ENCODE measurements around the gene HDAC5.
"Not testable (repeated sequence)": the region's sequence is repeated elsewhere in the genome, so short reads cannot be mapped to it uniquely, and the experiment has no call there.

The HDAC5 gene

DNA sequence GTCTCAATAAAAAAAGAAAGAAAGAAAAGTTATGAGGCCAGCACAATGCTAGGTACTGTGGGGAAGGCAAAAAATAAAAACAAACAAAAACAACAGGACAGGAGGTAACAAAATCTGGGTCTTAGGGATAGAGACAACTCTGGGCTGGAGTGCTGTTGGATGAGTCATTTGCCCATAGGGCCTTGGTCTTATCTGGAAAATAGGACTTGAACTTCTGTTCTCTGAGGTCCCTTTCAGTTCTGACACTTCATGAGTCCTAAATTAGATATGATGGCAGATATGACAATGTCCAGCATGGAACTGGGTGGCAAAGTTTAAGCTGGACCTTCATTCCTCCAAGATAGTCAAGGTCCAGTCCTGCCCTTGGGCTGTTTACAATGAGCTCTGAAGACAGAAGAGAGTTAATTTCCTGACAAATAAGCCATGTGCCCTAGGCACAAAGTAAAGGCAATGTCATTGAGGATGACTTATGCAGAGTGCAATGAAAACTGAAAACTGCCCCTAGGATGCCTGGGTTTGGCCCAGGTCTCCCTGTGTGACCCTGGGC lies 8.9 kb upstream of the HDAC5 start:
- no peak for DNase-seq

DNA sequence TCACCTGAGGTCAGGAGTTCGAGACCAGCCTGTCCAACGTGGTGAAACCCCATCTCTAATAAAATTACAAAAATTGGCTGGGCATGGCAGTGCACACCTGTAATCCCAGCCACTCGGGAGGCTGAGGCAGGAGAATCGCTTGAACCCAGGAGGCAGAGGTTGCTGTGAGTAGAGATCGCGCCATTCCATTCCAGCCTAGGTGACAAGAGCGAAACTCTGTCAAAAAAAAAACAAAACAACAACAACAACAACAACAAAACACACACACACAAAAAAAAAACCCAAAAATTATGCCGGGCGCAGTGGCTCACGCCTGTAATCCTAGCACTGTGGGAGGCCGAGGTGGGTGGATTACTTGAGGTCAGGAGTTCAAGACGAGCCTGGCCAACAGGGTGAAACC lies 7.9 kb upstream of the HDAC5 start:
- DNase-seq: not testable (repeated sequence)

DNA sequence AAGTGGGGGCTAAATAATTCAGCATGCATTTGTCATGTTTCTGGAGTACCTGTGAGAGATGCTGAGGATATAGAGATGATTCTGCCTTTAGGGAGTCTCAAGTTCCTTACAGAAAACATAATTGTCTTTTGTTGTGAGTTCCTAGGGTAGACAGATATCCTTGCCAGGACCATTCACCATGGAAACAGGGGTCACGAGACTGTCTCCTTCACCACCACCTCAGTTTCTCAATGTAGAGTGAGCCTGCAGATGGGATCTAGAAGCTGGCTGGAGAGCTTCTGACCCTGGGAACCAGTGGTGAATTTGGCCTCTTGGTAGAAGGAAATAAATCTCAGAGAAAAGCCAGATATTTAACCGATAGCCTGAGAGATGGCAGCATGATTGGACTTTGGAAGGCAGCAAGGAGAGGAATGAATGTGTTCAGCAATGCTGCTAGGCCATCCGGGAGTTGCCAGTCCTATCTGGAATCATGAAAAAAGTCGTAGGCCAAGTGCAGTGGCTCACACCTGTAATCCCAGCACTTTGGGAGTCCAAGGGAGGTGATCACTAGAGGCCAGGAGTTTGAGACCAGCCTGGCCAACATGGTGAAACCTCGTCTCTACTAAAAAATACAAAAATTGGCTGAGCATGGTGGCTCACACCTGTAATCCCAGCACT lies 7.4 kb upstream of the HDAC5 start:
- DNase-seq: no peak

DNA sequence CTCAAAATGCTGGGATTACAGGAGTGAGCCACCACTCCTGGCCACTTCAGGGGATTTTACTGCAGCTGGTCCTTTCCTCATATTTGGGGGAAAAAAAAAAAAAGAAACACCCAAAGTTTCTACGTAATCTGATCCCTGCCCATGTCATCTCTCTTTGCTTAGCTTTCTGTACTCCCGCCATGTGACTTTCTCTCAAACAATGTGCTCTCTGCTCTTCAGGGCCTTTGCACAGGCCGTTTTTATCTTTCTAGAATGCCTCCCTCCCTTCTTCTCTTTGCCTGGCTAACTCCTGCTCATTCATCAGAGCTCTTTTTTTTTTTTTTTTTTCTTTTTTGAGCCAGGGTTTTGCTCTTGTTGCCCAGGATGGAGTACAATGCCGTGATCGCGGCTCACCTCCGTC lies 4.9 kb upstream of the HDAC5 start:
- DNase-seq: no peak

DNA sequence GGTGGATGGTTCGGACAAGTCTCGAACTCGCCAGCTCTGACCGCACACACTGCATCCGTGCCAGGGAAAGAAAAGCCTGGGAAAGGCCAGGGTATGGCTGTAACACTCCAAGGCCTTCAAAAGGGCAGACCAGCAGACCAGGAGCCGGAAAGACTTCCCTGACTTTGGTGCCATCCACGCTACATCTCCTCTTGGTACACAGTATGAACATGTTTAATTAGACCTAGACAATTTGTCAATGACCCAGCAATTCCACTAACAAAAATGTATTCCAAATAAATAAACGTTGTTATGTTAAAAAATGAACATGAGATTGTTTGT lies 637 bp upstream of the HDAC5 start:
- no peak for DNase-seq

DNA sequence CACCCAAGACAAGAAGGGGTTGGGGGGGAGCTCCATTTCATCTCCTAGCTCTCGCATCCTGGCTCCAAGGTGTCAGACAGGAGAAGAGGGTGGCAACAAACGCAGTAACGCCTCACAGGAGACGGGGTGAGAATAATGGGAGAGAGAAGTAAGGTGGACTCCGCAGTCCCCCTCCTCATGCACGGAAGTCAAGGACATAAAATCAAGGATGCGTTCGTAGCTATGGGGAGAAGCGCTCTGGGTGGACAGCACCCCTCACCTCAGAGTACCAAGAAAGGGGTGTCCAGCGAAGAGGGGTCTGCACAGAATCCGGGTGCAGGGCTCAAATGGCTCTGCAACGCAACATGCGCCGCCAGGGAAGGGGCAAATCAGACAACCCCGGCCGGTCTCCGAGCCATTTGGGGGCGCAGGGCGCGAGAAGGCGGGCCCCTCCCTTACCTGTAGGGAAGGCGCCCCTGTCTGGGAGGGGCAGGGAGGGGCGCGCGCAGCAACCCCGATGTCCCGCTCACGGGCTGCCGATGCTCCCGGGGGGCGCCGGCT lies 555 bp downstream of the HDAC5 start:
- no peak for DNase-seq

DNA sequence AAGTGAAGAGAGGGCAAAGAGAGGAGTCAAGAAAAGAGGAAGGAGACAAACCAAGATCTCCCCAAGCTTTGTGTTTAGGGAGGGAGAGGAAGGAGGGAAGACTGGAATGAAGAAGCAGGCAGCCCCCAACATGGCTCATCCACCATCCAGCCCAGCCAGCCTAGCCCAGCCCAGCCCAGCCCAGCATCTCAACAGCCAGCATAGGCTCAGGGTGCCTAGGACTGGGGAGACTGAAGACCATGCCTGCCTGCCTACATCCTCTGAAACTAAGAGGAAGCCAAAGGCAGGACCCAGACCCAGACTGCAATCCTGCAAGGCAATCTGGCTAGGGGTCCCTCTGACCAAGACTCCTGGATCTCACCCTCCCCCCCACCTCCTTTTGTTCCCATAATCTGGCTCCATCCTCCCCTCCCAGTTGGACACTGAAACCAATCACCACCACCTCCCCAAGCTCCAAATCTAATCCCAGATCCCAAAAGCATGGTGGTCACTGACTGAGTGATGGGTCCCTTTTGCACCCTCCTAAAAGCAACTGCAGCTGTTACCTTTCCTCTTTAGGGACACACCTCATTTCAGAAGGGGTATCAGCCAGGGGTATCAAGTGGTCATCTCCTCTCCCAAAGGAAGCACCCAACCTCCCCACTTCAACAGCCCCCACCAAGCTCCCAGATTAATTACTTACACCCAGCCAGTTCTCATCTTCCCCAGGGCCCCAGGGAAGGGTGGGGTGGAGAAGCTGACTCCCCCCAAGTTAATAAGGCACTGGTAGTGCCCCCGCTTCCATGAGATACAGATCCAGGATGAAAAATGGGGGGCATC lies 1.2 kb downstream of the HDAC5 start:
- DNase-seq: no peak

DNA sequence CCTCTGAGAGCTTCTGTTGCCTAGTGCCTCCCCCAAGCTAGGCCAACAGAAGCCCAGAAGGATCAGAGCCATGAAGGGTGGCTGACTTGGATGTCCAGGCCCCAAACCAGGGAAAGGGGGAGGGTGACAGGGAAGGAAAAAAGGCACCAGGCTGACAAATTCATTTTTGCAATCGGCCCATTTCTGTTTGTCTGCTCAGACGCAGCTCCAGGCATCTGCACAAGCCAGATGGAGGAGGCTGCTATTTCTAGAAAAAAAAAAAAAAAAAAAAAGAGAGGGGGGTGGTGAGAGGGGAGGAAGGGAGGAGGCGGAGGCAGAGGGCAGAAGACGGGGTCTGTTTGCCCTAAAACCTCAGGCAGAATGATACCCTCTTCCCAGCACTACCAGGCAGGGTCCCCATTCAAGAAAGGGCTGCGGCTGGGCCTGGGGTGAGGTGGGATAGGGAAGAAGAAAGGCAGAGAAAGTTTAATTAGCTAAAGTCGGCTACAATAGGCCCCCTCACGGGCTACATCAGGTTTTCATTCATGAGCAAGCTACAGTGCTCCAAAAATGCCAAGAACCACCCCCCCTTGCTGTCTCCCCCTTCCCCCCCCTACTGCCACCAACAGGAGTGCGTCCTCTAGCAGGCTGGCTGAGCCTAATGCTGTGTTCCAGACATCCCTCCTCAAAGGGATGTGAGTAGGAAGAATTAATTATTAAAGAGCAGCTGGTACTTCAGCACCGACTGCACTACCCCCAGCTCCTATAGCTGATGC lies 2.4 kb downstream of the HDAC5 start:
- DNase-seq: no peak

DNA sequence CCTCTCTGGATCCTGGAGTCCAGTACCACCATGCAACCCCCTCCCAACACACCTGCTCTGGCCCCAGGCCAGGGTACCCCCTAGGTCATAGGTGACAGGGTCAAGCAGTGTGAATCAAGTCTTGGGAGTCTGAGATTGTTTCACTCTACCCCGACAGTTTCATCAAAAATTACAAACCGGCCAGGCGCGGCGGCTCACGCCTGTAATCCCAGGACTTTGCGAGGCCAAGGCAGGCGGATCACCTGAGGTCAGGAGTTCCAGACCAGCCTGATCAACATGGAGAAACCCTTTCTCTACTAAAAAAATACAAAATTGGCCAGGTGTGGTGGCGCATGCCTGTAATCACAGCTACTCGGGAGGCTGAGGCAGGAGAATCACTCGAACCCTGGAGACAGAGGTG lies 3.2 kb downstream of the HDAC5 start:
- not testable (repeated sequence) for DNase-seq

DNA sequence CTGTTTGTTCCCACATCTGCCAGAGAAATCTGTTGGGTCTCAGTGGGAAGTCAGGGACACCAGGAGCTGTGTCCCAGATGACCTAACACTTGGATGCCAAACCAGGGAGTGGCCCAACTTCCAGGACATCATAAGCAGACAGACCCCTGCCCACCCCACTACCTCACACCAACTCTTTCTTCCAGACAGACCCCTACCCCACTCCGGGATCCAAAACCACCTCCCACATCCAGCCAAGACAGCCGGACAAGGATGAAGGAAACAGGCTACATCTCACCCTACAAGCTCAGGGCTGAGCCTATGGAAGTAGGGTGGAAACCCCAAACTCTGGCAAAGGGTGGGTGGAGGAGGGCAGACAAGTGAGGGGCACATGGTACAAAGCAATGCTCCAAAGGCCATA lies 3.6 kb downstream of the HDAC5 start:
- no peak for DNase-seq

DNA sequence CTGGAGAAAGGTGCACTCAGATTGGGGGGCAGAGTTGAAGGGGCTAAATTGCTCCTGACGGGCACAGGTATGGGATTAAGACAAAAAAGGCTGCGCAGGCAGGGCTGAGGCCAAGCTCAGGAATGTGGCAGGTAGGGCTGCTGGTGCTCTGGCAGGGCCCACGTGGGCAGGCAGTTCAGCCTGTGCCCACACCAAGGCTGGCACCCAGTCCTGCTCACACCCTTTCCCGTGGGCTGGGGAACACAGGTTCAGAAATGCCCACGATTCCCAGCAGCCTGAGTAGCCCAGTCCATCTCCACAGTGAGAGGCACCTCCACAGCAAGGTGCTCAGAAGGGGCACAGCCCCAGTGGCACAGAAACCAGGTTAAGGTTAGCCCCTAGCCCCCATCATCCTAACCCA lies 4.4 kb downstream of the HDAC5 start:
- no peak for DNase-seq

DNA sequence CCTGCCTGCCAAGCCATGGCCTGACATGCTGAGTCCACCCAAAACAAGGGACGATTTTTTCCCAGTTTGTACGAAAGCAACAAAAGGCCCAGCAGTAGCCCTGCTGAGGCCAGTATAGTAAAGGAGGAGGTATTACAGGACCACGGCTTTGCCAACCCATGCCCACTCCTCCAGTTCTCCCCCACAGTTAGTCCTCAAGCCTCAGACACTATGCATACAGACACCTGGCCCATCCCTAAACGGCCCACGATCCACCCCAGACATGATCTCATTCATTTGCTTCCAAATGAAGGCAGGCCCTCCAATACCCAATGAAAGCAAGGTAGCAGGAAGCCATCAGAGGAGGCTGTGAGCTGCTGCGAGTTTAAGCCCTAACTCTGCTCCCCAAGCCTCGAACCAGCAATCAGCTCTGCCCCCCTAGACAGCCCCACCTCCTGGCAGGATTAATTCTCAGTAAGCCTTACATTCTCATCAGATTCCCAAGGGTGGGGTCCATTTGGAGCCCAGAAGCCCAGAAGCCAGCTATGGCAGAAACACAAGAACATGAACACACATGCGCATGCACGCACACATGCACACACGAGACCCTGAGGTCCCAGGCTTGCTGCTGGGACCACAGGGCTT lies 4.9 kb downstream of the HDAC5 start:
- DNase-seq: no peak

DNA sequence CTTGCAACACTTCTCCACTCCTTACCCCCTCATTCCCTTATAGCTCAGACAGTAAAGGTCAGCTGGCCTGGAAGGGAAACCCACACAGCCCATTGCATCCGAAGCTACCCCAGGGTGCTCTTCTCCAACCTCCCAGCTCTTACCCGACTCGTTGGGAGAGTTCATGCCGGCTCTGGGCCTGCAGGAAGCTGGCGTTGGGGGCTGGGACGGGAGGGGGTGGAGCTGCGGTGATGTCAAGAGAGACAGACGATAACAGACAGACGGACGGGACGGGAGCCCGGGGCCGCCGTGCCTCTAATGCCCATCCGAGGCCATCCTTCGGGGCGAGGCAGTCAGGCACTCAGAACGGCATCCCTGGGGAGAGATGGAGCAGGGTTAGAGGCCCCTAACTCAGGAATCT lies 6.1 kb downstream of the HDAC5 start:
- DNase-seq: no peak

DNA sequence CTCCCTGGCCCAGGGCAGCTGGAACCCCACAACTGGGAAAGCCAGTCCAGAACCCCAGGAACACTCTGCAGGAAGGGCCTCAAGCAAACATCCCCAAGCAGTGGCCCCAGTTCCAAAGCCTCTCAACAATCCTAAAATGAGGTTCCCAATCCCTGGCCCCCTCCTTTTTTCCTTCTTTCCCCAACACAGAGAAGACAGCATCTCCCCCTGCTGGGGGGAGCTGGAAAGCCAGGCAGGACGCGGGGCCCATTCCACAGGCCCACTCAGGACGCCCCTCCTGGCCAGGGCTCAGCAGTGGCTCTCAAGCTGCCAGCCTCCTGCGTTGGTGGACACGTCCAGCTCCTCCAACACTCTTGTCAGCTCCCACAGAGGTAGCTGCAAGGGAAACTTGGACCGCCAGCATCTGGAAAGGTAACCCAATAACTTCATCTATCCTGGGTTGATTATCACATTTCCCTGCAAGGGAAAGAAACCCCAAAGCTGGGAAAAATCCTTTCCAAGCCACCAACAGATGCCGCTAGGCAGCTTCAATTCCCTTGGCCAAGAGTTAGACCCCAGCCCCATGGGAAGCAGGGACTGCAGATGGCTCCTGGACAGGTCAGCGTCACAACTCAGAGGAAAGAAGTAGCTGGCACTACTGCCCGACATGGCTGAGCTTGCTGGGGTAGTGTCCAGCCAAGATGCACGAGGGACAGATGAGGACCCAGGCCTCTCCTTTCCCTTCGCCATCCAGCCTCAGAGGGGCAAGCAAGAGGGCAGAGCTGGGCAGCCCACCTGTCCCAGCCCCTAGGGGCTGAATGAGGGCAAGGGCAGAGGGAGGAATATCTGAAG lies 7.6 kb downstream of the HDAC5 start:
- DNase-seq: no peak

DNA sequence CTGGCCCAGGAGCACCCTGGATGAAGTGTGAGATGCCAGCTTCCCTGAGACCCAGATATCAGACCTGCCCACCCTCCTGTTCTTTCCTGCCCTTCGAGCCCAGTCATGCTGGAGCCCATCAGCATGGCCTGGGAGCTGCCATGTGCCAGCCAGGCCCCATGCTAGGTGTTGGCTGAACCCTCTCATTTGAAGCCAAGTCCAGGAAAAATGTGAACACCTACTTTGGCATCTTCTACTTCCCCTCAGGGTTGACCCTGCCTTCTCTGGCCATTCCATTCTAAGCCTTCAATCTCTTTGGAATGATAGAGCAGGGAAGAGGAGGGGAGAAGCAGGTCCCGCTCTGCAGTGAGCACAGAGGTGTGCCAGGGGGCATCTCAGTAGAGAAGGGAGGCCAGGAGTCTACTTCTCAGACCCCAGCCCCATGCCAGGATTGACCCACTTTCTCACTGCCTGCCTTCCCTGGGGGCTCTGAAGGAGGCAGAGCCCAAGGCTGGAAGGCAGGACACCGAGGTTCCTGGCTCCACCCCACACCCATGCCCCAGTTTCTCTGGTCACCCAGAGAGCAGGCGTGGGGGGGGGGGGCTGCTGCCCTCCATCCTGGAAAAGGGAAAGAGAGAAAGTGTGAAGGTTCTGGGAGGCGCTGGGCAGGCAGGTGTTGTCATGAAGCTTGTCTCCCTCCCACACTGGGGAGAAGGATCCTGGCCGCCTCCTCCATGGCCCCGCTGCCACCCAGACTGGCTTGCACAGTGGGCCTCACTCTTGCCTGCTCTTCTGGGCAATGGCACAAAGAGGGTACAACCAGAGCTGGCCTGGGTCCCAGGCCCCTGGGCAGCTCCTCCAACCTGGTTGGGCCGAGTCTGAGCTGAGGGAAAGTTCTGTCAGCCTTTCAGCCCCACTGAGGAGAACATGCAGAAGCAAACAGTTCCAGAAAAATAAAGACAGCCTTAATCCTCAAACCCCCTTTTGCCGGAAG lies 9.3 kb downstream of the HDAC5 start:
- DNase-seq: no peak

DNA sequence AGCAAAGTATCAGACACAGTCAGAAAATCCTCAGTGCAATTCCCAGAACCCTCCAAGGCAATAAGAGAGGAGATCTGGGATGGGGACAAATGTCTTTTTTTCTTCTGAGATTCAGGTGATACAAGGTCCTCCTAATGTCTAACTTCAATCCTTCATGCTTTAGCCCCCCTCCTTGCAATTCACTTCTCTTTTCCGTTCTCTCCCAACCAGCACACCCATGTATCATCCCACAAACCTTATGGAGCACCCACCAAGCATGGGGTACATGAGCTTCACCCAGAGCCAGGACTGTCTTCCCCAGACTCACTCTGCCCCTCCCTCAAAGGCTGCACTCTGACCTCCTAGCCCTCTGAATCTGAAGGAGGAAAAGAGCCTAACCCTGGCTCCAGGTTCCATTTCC lies 10.1 kb downstream of the HDAC5 start:
- DNase-seq: no peak

DNA sequence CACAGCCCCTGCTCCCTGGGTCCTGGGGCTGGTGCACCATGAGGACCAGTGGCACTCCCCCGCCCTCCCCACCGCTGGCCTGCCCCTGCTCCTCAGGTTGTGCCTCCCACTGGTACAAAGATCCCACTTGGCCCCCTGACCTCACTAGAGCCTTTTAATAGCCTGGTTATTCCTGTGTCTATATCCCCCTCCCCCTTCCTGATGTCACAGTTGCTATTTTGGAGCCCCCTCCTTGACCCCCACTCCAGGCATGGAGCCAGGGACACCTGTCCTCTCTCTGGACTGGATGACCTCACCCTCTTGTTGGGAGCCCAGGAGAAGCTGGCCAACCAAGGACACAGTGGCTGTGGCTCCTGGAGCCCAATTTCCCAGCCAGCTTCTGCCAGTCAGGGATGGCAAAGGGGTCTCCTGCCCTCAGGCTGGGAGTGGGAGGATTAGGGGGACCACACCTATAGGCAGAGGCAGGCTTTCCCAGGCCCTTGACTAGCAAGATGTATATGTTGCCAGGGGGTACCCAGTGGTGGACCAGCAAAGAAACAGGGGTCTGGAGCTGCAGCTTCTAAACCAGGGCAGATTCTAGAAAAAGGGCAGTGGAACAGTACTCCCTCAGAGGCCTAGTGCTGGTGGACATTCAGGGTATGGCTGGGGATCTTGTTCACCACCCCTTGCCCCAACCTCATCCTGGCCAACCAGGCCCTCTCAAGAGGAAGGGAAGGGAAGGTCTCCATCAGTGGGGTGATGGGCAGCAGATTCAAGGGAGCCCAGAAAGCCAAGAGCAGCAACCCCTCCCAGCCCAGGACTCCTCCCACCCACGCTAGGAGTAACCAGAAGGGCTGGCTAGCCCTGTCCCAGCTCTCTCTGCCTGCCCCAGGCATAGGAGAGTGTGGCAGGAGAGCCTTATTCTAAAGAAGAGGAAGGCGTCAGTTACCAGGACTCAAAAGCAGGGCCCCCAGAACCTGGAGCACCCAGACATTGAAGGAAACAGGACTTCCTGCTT lies 10.9 kb downstream of the HDAC5 start:
- no peak for DNase-seq

DNA sequence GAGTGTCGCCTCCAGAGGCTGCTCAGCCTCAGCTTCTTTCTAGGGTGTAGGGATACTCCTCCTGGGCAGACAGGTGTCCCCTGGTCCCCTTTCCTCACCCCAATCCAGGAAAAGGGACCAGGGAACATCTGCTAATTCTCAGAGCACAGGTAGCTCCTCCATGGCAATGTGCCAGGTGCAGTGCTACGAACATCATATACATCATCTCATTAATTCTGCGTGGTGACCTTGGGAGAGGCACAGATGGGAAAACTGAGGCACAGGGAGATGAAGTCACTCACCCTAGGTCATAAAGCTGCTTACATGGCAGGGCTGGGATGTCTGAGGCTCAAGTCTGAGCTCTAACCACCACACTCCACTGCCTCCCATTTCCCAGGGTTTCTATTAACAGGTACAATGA lies 11.7 kb downstream of the HDAC5 start:
- no peak for DNase-seq

DNA sequence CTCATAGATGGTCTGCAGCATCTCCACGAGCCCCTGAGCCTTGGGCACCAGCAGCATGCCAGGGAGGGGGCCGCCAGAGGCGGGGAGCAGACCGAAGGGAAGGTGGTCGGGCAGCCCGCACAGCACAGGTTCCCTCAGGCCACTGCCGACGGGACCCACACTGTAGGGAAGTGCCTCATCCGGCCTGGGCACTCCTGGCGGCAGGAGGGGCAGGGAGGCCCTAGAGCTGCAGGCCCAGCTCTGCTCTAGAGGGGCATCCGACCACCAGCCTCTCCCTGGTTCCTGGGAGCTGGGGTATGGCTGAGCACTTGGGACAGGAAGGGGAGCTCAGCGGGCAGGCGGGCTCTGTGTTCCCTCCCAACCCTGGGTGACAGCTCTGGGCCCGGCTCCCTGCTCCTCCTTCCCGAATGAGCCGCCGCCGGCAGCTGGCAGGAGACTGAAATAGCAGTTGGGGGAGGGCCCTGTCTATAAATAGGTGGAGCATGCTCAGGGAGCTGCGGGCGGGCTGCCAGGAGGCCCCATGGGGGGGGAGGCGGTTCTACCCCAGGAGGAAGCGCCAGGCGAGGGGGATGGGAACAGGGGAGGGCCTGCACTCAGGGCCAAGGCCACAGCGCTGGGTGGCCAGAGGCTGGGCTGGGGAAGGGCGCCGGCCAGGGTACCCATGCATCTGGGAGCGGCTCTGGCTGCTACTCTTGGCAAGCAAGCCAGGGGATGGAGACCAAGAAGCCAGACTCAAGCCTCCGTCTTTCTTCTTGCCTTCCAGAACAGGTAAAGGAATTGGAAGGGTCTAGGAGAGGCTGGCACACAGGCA lies 12.4 kb downstream of the HDAC5 start:
- no peak for DNase-seq

All from effector CD4-positive, alpha-beta T cell (primary cell).